Measurements from ENCODE around the gene BAIAP2. TPM values are rescaled to one million over a fixed set of nuclear protein-coding genes. Genes with fewer than 3 reads are reported as not detected.

BAIAP2 gene
- total and polyA plus RNA-seq, 2 donors (not counting 3 experiments of a cell fraction or from before 2014, with no cell fraction given), result 12.3 to 18.6 TPM

DNA sequence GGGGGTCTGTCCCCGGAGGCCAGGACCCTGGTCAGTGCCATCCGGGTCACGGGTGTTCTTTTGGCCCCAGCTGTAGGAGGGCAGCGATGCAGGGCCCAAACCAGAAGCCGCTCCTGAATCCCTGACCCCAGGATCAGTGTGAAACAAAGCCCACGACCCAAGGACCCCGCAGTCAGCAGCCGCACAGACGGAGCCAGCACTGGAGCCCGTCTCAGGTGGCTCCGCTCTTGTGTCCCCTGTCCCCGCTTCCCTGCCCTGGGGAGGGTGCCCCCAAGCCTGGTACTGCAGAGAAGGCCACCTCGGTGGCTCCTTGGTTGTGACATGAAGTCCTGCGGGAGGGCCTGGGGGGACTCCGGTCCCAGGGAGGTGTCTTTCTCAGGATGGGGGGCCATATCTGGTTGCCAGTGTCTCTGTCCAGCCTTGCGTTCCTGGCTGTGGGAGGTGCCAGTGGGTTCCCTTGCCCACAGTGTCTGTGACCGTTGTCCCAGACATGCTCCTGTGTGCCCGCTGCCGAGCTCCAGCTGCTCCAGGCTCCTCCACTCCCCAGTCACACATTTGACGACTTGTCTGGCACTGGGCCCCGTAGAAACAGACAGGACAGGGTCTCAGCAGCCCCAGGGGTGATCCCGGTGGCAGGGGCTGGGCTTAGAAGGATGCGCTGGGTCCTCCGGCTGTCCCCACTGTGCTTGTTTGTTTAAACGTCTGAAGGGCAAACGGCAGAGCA lies 33.6 kb downstream of the BAIAP2 start:
- Histone ChIP-seq H3K79me2 (ENCODE audit: control insufficient read depth, insufficient read depth, low read length) (no peaks in the 10 kb centered on the region), H3K9ac (replicated peaks; ENCODE audit: extremely low read depth, insufficient read depth, low read length) (no peak overlapping the region), H3K4me1 (ENCODE audit: control insufficient read depth, extremely low read depth, insufficient read depth, low read length) (no peaks in the 10 kb centered on the region), H3K4me3 (replicated peaks in 1 of 3; ENCODE audit: insufficient read depth in 1 of 3, low read depth in 1 of 3, low read length in 3 of 3) (no peak overlapping the region), H4K20me1 (replicated peaks; ENCODE audit: control insufficient read depth, extremely low read depth, insufficient read depth, low read length) (no peaks in the 10 kb centered on the region), H3K27me3 (ENCODE audit: control insufficient read depth in 2 of 2, insufficient read depth in 2 of 2, low read length in 2 of 2) (no peaks in the 10 kb centered on the region), H3K9me1 (replicated peaks; ENCODE audit: control insufficient read depth, extremely low read depth, insufficient read depth, low read length) (no peaks in the 10 kb centered on the region), H2AFZ (ENCODE audit: low read depth, low read length) (no peak overlapping the region), H3K4me2 (ENCODE audit: insufficient read depth, low read length) (no peak overlapping the region), H3K36me3 (ENCODE audit: control insufficient read depth in 2 of 2, extremely low read depth in 1 of 2, insufficient read depth in 2 of 2, low read length in 2 of 2) (no peaks in the 10 kb centered on the region), H3K27ac (ENCODE audit: insufficient read depth, low read depth, low read length) (no peak overlapping the region), H3K9me3 (replicated peaks; ENCODE audit: control insufficient read depth, insufficient read depth, low read length) (no peaks in the 10 kb centered on the region)
- TF ChIP-seq POLR2A (IDR thresholded peaks at IDR 0.05; ENCODE audit: low read depth, low read length), result no peak
- no peak for TF ChIP-seq CTCF (IDR thresholded peaks at IDR 0.05; ENCODE audit: extremely low read depth in 1 of 2, insufficient read depth in 1 of 2, low read depth in 1 of 2, low read length in 2 of 2)
- TF ChIP-seq MYC (IDR thresholded peaks at IDR 0.05; ENCODE audit: low read depth, low read length), result no peak
- no peak for TF ChIP-seq POLR2AphosphoS5 (IDR thresholded peaks at IDR 0.05; ENCODE audit: insufficient read depth, low read depth, low read length)
- intact Hi-C loops (cut with micrococcal nuclease), result no loop called here
- no peak for DNase-seq (ENCODE audit: low read depth, low spot score)
- POLR2A ChIA-PET, result no interaction called here
- dilution Hi-C loops (cut with MboI; ENCODE audit: extremely low pct_ligation_motif_present, low sequenced_read_pairs), result no loop called here
- CTCF ChIA-PET, result interaction anchor here (1.0 kb wide), 1 partner anchor 14 kb away, joined by 3 read pairs; no protein-coding TSS in a partner anchor
- BruUV-seq (replicated peaks), result no TSS peak
- FAIRE-seq, result no peak

- H4K20me1 ChIP-seq (replicated peaks; ENCODE audit: control insufficient read depth, extremely low read depth, insufficient read depth, low read length), result no peaks in the 10 kb centered on the region
- H3K9me1 ChIP-seq (replicated peaks; ENCODE audit: control insufficient read depth, extremely low read depth, insufficient read depth, low read length), result no peaks in the 10 kb centered on the region
- H3K4me3 ChIP-seq (replicated peaks in 1 of 3; ENCODE audit: insufficient read depth in 1 of 3, low read depth in 1 of 3, low read length in 3 of 3), result no peak overlapping the region
- BruUV-seq (replicated peaks), result no TSS peak
- no peak overlapping the region for H3K9ac ChIP-seq (replicated peaks; ENCODE audit: extremely low read depth, insufficient read depth, low read length)
- no peak for FAIRE-seq
- H3K79me2 ChIP-seq (ENCODE audit: control insufficient read depth, insufficient read depth, low read length), result no peaks in the 10 kb centered on the region
- no peak for TF ChIP-seq MYC (IDR thresholded peaks at IDR 0.05; ENCODE audit: low read depth, low read length)
- no peak for TF ChIP-seq EZH2 (IDR thresholded peaks at IDR 0.05; ENCODE audit: borderline replicate concordance, low read depth, low read length, severe bottlenecking)
- no peak for TF ChIP-seq JUN (IDR thresholded peaks at IDR 0.05; ENCODE audit: borderline replicate concordance, insufficient read depth, insufficient read length, low read depth)
- no peak for TF ChIP-seq FOS (IDR thresholded peaks at IDR 0.05; ENCODE audit: borderline replicate concordance, insufficient read depth, low read length)
- no peak for TF ChIP-seq GATA2 (IDR thresholded peaks at IDR 0.05; ENCODE audit: insufficient read depth, insufficient read length, low read depth, low read length)
- TF ChIP-seq POLR2A (IDR thresholded peaks at IDR 0.05; ENCODE audit: low read depth, low read length), result no peak
- TF ChIP-seq POLR2AphosphoS5 (IDR thresholded peaks at IDR 0.05; ENCODE audit: insufficient read depth, low read depth, low read length), result no peak
- TF ChIP-seq MAX (IDR thresholded peaks at IDR 0.05; ENCODE audit: insufficient read depth, insufficient read length), result no peak
- TF ChIP-seq CTCF (IDR thresholded peaks at IDR 0.05; ENCODE audit: extremely low read depth in 1 of 2, insufficient read depth in 1 of 2, low read depth in 1 of 2, low read length in 2 of 2), result no peak
- no peaks in the 10 kb centered on the region for H3K4me1 ChIP-seq (ENCODE audit: control insufficient read depth, extremely low read depth, insufficient read depth, low read length)
- POLR2A ChIA-PET, result no interaction called here
- H2AFZ ChIP-seq (ENCODE audit: low read depth, low read length), result no peak overlapping the region
- no peak overlapping the region for H3K27ac ChIP-seq (ENCODE audit: insufficient read depth, low read depth, low read length)
- H3K36me3 ChIP-seq (ENCODE audit: control insufficient read depth in 2 of 2, extremely low read depth in 1 of 2, insufficient read depth in 2 of 2, low read length in 2 of 2), result no peaks in the 10 kb centered on the region
- intact Hi-C loops (cut with micrococcal nuclease) (no loop called here), dilution Hi-C loops (cut with MboI; ENCODE audit: extremely low pct_ligation_motif_present, low sequenced_read_pairs) (no loop called here)
- DNase-seq (ENCODE audit: low read depth, low spot score), result no peak
- H3K27me3 ChIP-seq (ENCODE audit: control insufficient read depth in 2 of 2, insufficient read depth in 2 of 2, low read length in 2 of 2), result no peaks in the 10 kb centered on the region
- H3K9me3 ChIP-seq (replicated peaks; ENCODE audit: control insufficient read depth, insufficient read depth, low read length), result no peaks in the 10 kb centered on the region
- no peak overlapping the region for H3K4me2 ChIP-seq (ENCODE audit: insufficient read depth, low read length)
- CTCF ChIA-PET, result no interaction called here
These were observed 34.2 kb downstream of the BAIAP2 start for GRCh38 chr17:81069135-81069645.

Measured in endothelial cell of umbilical vein (primary cell).